ENCODE results near the gene NECAB2. TPM values are rescaled to one million over a fixed set of nuclear protein-coding genes. Genes with fewer than 3 reads are reported as not detected.

The NECAB2 gene
- total and polyA plus RNA-seq, 3 experiments from 2014 or later = not detected

- Histone ChIP-seq H3K27ac (ENCODE audit: low read depth, low read length) (no peak overlapping the region), H3K4me3 (ENCODE audit: low read length) (no peak overlapping the region), H3K4me1 (ENCODE audit: insufficient read depth, low read length) (no peaks in the 10 kb centered on the region), H3K36me3 (ENCODE audit: insufficient read depth, low read length) (no peaks in the 10 kb centered on the region), H3K9me3 (ENCODE audit: low read length) (no peaks in the 10 kb centered on the region), H3K27me3 (ENCODE audit: insufficient read depth, low read length, poor library complexity, severe bottlenecking) (no peaks in the 10 kb centered on the region)
- H3K4me1 Mint-ChIP-seq = no peaks in the 10 kb centered on the region
- POLR2A ChIA-PET = no interaction called here
- H3K4me3 Mint-ChIP-seq = no peak overlapping the region
- H3K9me3 Mint-ChIP-seq = no peaks in the 10 kb centered on the region
- H3K27ac Mint-ChIP-seq = no peak overlapping the region
- no peak for DNase-seq
- CTCF ChIA-PET = no interaction called here
- no peaks in the 10 kb centered on the region for H3K36me3 Mint-ChIP-seq
- peaks cover 11 to 13% of the 10 kb centered on the region in 2 donors for H3K27me3 Mint-ChIP-seq
Observed at GRCh38 chr16:84004442-84004841, 36.4 kb downstream of the NECAB2 start.

- Histone ChIP-seq H3K27me3 (ENCODE audit: insufficient read depth, low read length, poor library complexity, severe bottlenecking) (no peaks in the 10 kb centered on the region), H3K4me1 (ENCODE audit: insufficient read depth, low read length) (no peaks in the 10 kb centered on the region), H3K4me3 (ENCODE audit: low read length) (no peak overlapping the region), H3K9me3 (ENCODE audit: low read length) (no peaks in the 10 kb centered on the region), H3K27ac (ENCODE audit: low read depth, low read length) (no peak overlapping the region), H3K36me3 (ENCODE audit: insufficient read depth, low read length) (no peaks in the 10 kb centered on the region)
- Mint-ChIP-seq H3K27ac (no peak overlapping the region), H3K36me3 (no peaks in the 10 kb centered on the region), H3K4me1 (no peaks in the 10 kb centered on the region), H3K27me3 (peaks cover 9 to 10% of the 10 kb centered on the region in 2 donors), H3K4me3 (no peak overlapping the region), H3K9me3 (no peaks in the 10 kb centered on the region)
- POLR2A ChIA-PET = no interaction called here
- CTCF ChIA-PET = no interaction called here
- peak in 1 of 5 donors; percentile 22 for DNase-seq
Observed at GRCh38 chr16:84005391-84005790, 37.3 kb downstream of the NECAB2 start.

GRCh38 chr16:84007520-84007919 is 39.5 kb downstream of the NECAB2 start:
- peak in 1 of 5 donors; percentile 1 for DNase-seq
- H3K4me3 ChIP-seq (ENCODE audit: low read length) = no peak overlapping the region
- no peak overlapping the region for H3K27ac ChIP-seq (ENCODE audit: low read depth, low read length)
- Mint-ChIP-seq H3K27me3 (peaks cover 3 to 10% of the 10 kb centered on the region in 2 donors), H3K4me1 (no peaks in the 10 kb centered on the region), H3K27ac (no peak overlapping the region), H3K36me3 (no peaks in the 10 kb centered on the region), H3K4me3 (no peak overlapping the region), H3K9me3 (no peaks in the 10 kb centered on the region)
- no peaks in the 10 kb centered on the region for H3K36me3 ChIP-seq (ENCODE audit: insufficient read depth, low read length)
- no peaks in the 10 kb centered on the region for H3K4me1 ChIP-seq (ENCODE audit: insufficient read depth, low read length)
- H3K27me3 ChIP-seq (ENCODE audit: insufficient read depth, low read length, poor library complexity, severe bottlenecking) = no peaks in the 10 kb centered on the region
- ChIA-PET CTCF (no interaction called here), POLR2A (no interaction called here)
- no peaks in the 10 kb centered on the region for H3K9me3 ChIP-seq (ENCODE audit: low read length)

DNA sequence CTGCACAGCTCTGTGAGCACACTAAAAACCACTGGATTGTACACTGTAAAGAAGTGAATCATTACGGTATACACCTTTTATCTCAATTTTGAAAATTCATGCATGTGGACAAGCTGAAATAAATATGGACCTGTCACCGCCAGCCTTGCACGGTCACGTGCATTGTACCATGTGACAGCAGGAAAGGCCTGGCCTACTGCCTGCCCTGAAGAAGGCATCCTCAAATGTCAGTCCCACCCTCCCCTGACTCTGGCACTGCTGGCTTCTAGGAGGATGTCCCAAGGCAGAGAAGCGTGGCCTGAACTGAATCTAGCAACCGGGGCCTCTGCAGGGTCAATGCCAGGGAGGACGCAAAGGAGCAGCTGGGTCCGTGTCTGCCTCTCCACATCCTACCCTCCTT is 39.9 kb downstream of the NECAB2 start:
- POLR2A ChIA-PET = no interaction called here
- no peaks in the 10 kb centered on the region for H3K9me3 Mint-ChIP-seq
- H3K36me3 Mint-ChIP-seq = no peaks in the 10 kb centered on the region

GRCh38 chr16:84009282-84009681 is 41.2 kb downstream of the NECAB2 start:
- Histone ChIP-seq H3K4me1 (ENCODE audit: insufficient read depth, low read length) (no peaks in the 10 kb centered on the region), H3K27me3 (ENCODE audit: insufficient read depth, low read length, poor library complexity, severe bottlenecking) (no peaks in the 10 kb centered on the region), H3K36me3 (ENCODE audit: insufficient read depth, low read length) (no peaks in the 10 kb centered on the region), H3K9me3 (ENCODE audit: low read length) (no peaks in the 10 kb centered on the region), H3K4me3 (ENCODE audit: low read length) (no peak overlapping the region), H3K27ac (ENCODE audit: low read depth, low read length) (no peak overlapping the region)
- Mint-ChIP-seq H3K4me3 (no peak overlapping the region), H3K9me3 (peaks cover 0 to under 1% (median 0%) of the 10 kb centered on the region in 5 donors), H3K36me3 (no peaks in the 10 kb centered on the region), H3K27me3 (peaks cover 3 to 6% of the 10 kb centered on the region in 2 donors), H3K4me1 (peaks cover 2 to 3% (median 3%) of the 10 kb centered on the region in 3 donors), H3K27ac (no peak overlapping the region)
- no peak for DNase-seq
- ChIA-PET POLR2A (no interaction called here), CTCF (no interaction called here)

More for the DNA sequence above, 39.9 kb downstream of the NECAB2 start:
- Histone ChIP-seq H3K27me3 (ENCODE audit: insufficient read depth, low read length, poor library complexity, severe bottlenecking) (no peaks in the 10 kb centered on the region), H3K4me1 (ENCODE audit: insufficient read depth, low read length) (no peaks in the 10 kb centered on the region), H3K36me3 (ENCODE audit: insufficient read depth, low read length) (no peaks in the 10 kb centered on the region), H3K9me3 (ENCODE audit: low read length) (no peaks in the 10 kb centered on the region), H3K4me3 (ENCODE audit: low read length) (no peak overlapping the region), H3K27ac (ENCODE audit: low read depth, low read length) (no peak overlapping the region)
- CTCF ChIA-PET = no interaction called here
- Mint-ChIP-seq H3K27me3 (peaks cover 3 to 9% of the 10 kb centered on the region in 2 donors), H3K27ac (no peak overlapping the region), H3K4me3 (no peak overlapping the region), H3K4me1 (no peaks in the 10 kb centered on the region)
- DNase-seq = peak in 1 of 5 donors; percentile 16

DNA sequence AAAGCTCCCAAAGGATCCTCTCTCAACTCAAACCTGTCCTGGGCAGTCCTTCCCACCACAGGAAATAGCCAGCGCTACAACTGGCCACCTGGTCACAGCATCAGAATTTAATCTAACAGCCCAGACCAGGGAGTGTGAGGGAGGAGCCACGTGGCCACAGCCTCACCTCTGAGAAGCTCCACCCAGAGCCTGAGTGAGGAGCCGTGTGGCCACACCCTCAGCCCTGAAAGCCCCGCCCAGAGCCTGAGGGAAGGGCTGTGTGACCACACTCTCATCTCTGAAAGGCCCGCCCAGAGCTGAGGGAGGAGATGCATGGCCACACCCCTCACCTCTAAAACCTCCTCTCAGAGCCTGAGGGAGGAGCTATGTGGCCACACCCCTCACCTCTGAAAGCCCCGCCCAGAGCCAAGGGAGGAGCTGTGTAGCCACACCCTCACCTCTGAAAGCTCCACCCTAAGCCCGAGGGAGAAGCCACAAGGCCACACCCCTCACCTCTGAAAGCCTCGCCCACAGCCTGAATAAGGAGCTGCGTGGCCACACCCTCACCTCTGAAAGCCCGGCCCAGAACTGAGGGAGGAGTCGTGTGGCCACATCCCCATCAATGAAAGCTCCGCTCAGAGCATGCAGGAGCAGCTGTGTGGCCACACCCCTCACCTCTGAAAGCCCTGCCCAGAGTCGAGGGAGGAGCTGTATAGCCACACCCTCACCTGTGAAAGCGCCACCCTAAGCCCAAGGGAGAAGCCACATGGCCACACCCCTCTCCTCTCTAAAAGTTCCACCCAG is 45.9 kb downstream of the NECAB2 start:
- Mint-ChIP-seq H3K4me3 (no peak overlapping the region), H3K27ac (no peak overlapping the region), H3K36me3 (no peaks in the 10 kb centered on the region), H3K27me3 (peaks cover 3 to 13% of the 10 kb centered on the region in 2 donors), H3K9me3 (peaks cover 0 to 4% (median 0%) of the 10 kb centered on the region in 5 donors), H3K4me1 (peaks cover 9 to 10% (median 9%) of the 10 kb centered on the region in 3 donors)
- ChIA-PET CTCF (no interaction called here), POLR2A (no interaction called here)
- Histone ChIP-seq H3K27ac (ENCODE audit: low read depth, low read length) (no peak overlapping the region), H3K27me3 (ENCODE audit: insufficient read depth, low read length, poor library complexity, severe bottlenecking) (no peaks in the 10 kb centered on the region), H3K36me3 (ENCODE audit: insufficient read depth, low read length) (no peaks in the 10 kb centered on the region), H3K4me1 (ENCODE audit: insufficient read depth, low read length) (no peaks in the 10 kb centered on the region), H3K4me3 (ENCODE audit: low read length) (no peak overlapping the region), H3K9me3 (ENCODE audit: low read length) (no peaks in the 10 kb centered on the region)
- peak in 3 of 5 donors; percentile 4 to 36 (median 29) for DNase-seq

DNA sequence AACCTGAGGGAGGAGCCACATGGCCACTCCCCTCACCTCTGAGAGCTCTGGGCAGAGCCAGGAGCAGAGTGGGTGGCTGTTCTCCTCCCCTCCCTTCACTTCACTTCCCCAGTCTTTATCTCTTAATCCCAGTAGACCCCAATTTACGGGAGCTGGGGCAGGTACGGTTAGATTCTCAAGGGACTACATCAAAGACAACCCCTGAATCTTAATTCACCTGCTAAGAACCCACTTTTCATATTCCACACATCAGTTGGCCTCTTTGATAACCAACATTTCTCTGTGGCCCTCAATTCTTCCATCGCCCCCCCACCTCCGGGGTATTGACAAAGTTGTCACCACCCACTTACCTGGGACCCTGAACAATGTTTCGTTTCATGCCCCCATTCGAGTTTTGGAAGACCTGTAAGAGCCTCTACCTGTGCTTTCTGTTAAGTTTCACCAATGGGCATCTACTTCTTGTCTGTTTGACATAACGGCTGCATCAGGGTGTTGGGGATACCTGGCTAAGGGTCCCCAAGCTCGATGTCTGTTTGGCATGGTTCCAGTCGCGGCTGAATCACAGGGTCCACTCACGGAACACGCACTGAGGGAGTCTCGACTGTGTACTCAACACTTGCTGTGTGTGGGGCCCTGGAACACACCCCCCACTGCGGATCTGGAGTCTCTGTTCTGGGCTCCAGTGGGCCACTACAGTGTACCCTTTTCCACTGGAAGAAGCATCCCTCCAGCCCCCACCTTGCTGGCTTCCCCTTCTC is 46.7 kb downstream of the NECAB2 start:
- H3K36me3 Mint-ChIP-seq = no peaks in the 10 kb centered on the region
- no peak for DNase-seq
- H3K9me3 Mint-ChIP-seq = peaks cover 0 to 6% (median 4%) of the 10 kb centered on the region in 5 donors
- Histone ChIP-seq H3K9me3 (ENCODE audit: low read length) (no peaks in the 10 kb centered on the region), H3K27ac (ENCODE audit: low read depth, low read length) (no peak overlapping the region), H3K4me1 (ENCODE audit: insufficient read depth, low read length) (no peaks in the 10 kb centered on the region), H3K36me3 (ENCODE audit: insufficient read depth, low read length) (no peaks in the 10 kb centered on the region), H3K4me3 (ENCODE audit: low read length) (no peak overlapping the region), H3K27me3 (ENCODE audit: insufficient read depth, low read length, poor library complexity, severe bottlenecking) (no peaks in the 10 kb centered on the region)
- H3K27ac Mint-ChIP-seq = peak overlapping the region in 1 of 8 donors; percentile 71
- peaks cover 3 to 13% of the 10 kb centered on the region in 2 donors for H3K27me3 Mint-ChIP-seq
- ChIA-PET POLR2A (no interaction called here), CTCF (no interaction called here)
- peak overlapping the region in 1 of 7 donors; percentile 63 for H3K4me3 Mint-ChIP-seq
- peaks cover 9 to 10% (median 9%) of the 10 kb centered on the region in 3 donors for H3K4me1 Mint-ChIP-seq

DNA sequence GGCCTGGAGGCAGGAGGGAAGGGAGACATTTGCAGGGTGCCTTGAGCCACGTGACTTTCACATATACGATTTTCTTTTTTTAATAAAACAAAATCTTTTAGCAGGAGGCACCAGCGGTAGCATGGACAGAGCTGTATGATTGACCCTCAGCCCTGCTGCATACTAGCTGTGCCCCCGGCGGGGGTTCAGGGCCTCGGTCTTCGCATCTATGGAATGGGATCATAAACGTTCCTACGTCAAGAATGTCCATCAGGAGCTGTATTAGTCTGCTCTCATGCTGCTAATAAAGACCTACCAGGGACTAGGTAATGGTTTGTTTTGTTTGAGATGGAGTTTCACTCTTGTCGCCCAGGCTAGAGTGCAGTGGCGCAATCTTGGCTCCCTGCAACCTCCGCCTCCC is 47.4 kb downstream of the NECAB2 start:
- H3K27ac Mint-ChIP-seq = no peak overlapping the region
- CTCF ChIA-PET = no interaction called here
- POLR2A ChIA-PET = no interaction called here

More for the DNA sequence above, 47.4 kb downstream of the NECAB2 start:
- Histone ChIP-seq H3K4me1 (ENCODE audit: insufficient read depth, low read length) (no peaks in the 10 kb centered on the region), H3K36me3 (ENCODE audit: insufficient read depth, low read length) (no peaks in the 10 kb centered on the region), H3K27ac (ENCODE audit: low read depth, low read length) (no peak overlapping the region), H3K27me3 (ENCODE audit: insufficient read depth, low read length, poor library complexity, severe bottlenecking) (no peaks in the 10 kb centered on the region), H3K9me3 (ENCODE audit: low read length) (no peaks in the 10 kb centered on the region), H3K4me3 (ENCODE audit: low read length) (no peak overlapping the region)
- DNase-seq = no peak
- peaks cover 0 to 6% (median 4%) of the 10 kb centered on the region in 5 donors for H3K9me3 Mint-ChIP-seq
- no peaks in the 10 kb centered on the region for H3K36me3 Mint-ChIP-seq
- H3K4me3 Mint-ChIP-seq = no peak overlapping the region
- peaks cover 3 to 14% of the 10 kb centered on the region in 2 donors for H3K27me3 Mint-ChIP-seq
- H3K4me1 Mint-ChIP-seq = peaks cover 9 to 10% (median 9%) of the 10 kb centered on the region in 3 donors

Measured in CD8-positive, alpha-beta memory T cell (primary cell).